SK-N-SH treated with all-trans-retinoic acid at 6 μM for 48 hours (cell line): ENCODE data around the gene CD63.

ENCODE experiments used
- ARNTL ChIP-seq: fragments of 450-650 bp; formaldehyde crosslinking; IDR thresholded peaks from 2 replicates; pipeline ENCODE4 v1.5.0; 2020; ENCODE audit warnings: low read depth, mild to moderate bottlenecking, moderate library complexity, borderline replicate concordance
- ESRRG ChIP-seq: fragments of 250-450 bp; sonication (Bioruptor Pico); IDR thresholded peaks from 2 replicates; pipeline ENCODE4 v1.6.1; 2021; ENCODE audit warnings: mild to moderate bottlenecking
- OSR1 ChIP-seq: fragments of 250-450 bp; sonication (Bioruptor Pico); IDR thresholded peaks from 2 replicates; pipeline ENCODE4 v1.8.0; 2022; ENCODE audit warnings: moderate library complexity, mild to moderate bottlenecking, inconsistent platforms
- PPARA ChIP-seq: fragments of 250-450 bp; sonication (Bioruptor Pico); IDR thresholded peaks from 2 replicates; pipeline ENCODE4 v1.5.0; 2020; ENCODE audit warnings: mild to moderate bottlenecking, borderline replicate concordance
- RARB ChIP-seq: fragments of 250-450 bp; sonication (Bioruptor Pico); IDR thresholded peaks from 2 replicates; pipeline ENCODE4 v1.8.0; 2021; ENCODE audit warnings: mild to moderate bottlenecking, moderate library complexity
- TCF4 ChIP-seq: fragments of 250-450 bp; sonication (Bioruptor Pico); IDR thresholded peaks from 2 replicates; pipeline ENCODE4 v1.8.0; 2021; ENCODE audit warnings: mild to moderate bottlenecking, moderate library complexity, borderline replicate concordance
- TOX ChIP-seq: fragments of 250-450 bp; sonication (Bioruptor Pico); IDR thresholded peaks from 2 replicates; pipeline ENCODE4 v1.8.0; 2021; ENCODE audit warnings: mild to moderate bottlenecking, moderate library complexity, borderline replicate concordance
- ZC3H10 ChIP-seq: fragments of 250-450 bp; sonication (Bioruptor Pico); IDR thresholded peaks from 2 replicates; pipeline ENCODE4 v1.5.1; 2021; ENCODE audit warnings: mild to moderate bottlenecking, moderate library complexity
- ZFP3 ChIP-seq: fragments of 250-450 bp; sonication (Bioruptor Pico); IDR thresholded peaks from 2 replicates; pipeline ENCODE4 v1.5.0; 2020; ENCODE audit warnings: mild to moderate bottlenecking, moderate library complexity
- TF ChIP-seq, protein P1 (sequence below): fragments of 250-450 bp; sonication (Bioruptor Pico); IDR thresholded peaks from 2 replicates; pipeline ENCODE4 v1.5.1; 2020; ENCODE audit warnings: low read depth, mild to moderate bottlenecking, moderate library complexity
- TF ChIP-seq, protein P2 (sequence below): fragments of 250-450 bp; sonication (Bioruptor Pico); IDR thresholded peaks from 2 replicates; pipeline ENCODE4 v1.8.0; 2020; ENCODE audit warnings: mild to moderate bottlenecking, moderate library complexity, borderline replicate concordance

DNA sequence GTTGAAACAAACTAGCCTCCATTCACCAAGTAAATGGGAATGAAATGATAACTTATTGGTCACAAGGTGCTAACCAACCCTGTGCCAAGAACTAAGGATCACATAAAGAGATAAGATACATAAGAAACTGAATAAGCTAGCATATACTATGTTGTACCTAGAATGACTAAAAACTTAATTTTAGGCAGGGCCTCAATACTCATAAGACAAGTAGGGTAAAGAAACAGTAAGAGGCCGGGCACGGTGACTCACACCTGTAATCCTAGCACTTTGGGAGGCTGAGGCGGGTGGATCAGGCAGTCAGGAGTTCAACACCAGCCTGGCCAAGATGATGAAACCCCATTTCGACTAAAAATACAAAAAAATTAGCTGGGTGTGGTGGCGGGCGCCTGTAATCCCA is 31.9 kb upstream of the CD63 start:
- no peak for TF ChIP-seq RARB (CRISPR knock-in tag)
- TF ChIP-seq, protein P1, sequence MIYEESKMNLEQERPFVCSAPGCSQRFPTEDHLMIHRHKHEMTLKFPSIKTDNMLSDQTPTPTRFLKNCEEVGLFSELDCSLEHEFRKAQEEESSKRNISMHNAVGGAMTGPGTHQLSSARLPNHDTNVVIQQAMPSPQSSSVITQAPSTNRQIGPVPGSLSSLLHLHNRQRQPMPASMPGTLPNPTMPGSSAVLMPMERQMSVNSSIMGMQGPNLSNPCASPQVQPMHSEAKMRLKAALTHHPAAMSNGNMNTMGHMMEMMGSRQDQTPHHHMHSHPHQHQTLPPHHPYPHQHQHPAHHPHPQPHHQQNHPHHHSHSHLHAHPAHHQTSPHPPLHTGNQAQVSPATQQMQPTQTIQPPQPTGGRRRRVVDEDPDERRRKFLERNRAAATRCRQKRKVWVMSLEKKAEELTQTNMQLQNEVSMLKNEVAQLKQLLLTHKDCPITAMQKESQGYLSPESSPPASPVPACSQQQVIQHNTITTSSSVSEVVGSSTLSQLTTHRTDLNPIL (CRISPR knock-in tag): no peak
- TF ChIP-seq, protein P2, sequence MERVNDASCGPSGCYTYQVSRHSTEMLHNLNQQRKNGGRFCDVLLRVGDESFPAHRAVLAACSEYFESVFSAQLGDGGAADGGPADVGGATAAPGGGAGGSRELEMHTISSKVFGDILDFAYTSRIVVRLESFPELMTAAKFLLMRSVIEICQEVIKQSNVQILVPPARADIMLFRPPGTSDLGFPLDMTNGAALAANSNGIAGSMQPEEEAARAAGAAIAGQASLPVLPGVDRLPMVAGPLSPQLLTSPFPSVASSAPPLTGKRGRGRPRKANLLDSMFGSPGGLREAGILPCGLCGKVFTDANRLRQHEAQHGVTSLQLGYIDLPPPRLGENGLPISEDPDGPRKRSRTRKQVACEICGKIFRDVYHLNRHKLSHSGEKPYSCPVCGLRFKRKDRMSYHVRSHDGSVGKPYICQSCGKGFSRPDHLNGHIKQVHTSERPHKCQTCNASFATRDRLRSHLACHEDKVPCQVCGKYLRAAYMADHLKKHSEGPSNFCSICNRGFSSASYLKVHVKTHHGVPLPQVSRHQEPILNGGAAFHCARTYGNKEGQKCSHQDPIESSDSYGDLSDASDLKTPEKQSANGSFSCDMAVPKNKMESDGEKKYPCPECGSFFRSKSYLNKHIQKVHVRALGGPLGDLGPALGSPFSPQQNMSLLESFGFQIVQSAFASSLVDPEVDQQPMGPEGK: no peak
- TF ChIP-seq PPARA (CRISPR knock-in tag): no peak
- TF ChIP-seq TOX (CRISPR knock-in tag): no peak
- no peak for TF ChIP-seq ZFP3 (CRISPR knock-in tag)
- TF ChIP-seq ESRRG (CRISPR knock-in tag): no peak
- TF ChIP-seq ARNTL (CRISPR knock-in tag): no peak
- TF ChIP-seq ZC3H10 (CRISPR knock-in tag): no peak
- TF ChIP-seq OSR1 (CRISPR knock-in tag): no peak
- TF ChIP-seq TCF4 (CRISPR knock-in tag): no peak
